Lower leg skin (tissue), 3 donors: Measurements from ENCODE around the gene CARD10.

Source experiments
- POLR2A ChIP-seq, 2 donors: fragments of 450-650 bp; IDR thresholded peaks; one replicate each; pipeline ENCODE4 v1.6.1; 2016 to 2017; ENCODE audit warnings: antibody characterized with exemption in 2 of 2, mild to moderate bottlenecking in 1 of 2, moderate library complexity in 1 of 2
- TF ChIP-seq, protein P1 (sequence below), 3 donors: fragments of 450-650 bp; IDR thresholded peaks; one replicate each; pipeline ENCODE4 v1.5.1; 2016; ENCODE audit warnings: antibody characterized with exemption in 3 of 3, mild to moderate bottlenecking in 3 of 3, moderate library complexity in 2 of 3

DNA sequence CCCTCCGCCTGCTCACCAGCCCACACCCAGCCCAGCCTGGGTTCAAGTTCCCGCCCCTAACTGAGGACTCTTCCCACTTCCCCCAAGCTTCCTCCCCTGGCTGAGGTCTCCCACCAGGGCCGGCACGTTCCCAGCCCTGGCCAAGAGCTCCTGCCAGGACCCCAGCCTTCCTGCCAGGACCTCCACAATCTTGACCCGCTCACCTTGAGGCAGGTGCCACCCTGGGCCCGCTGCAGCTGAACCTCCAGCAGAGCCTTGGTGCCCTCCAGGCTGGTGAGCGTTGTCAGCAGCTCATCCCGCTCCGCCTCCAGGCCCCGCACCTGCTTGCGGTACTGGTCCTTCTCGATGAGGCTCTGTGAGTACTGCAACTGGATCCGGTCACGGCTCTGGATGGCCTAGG lies 13.2 kb downstream of the CARD10 start:
- TF ChIP-seq, protein P1, sequence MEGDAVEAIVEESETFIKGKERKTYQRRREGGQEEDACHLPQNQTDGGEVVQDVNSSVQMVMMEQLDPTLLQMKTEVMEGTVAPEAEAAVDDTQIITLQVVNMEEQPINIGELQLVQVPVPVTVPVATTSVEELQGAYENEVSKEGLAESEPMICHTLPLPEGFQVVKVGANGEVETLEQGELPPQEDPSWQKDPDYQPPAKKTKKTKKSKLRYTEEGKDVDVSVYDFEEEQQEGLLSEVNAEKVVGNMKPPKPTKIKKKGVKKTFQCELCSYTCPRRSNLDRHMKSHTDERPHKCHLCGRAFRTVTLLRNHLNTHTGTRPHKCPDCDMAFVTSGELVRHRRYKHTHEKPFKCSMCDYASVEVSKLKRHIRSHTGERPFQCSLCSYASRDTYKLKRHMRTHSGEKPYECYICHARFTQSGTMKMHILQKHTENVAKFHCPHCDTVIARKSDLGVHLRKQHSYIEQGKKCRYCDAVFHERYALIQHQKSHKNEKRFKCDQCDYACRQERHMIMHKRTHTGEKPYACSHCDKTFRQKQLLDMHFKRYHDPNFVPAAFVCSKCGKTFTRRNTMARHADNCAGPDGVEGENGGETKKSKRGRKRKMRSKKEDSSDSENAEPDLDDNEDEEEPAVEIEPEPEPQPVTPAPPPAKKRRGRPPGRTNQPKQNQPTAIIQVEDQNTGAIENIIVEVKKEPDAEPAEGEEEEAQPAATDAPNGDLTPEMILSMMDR (IDR thresholded peaks at IDR 0.05) = no peak
- TF ChIP-seq POLR2A (IDR thresholded peaks at IDR 0.05) = no peak
